ENCODE data around the gene IFNG. TPM values are rescaled to one million over a fixed set of nuclear protein-coding genes. Genes with fewer than 3 reads are reported as not detected.
"Not testable (repeated sequence)": the region's sequence is repeated elsewhere in the genome, so short reads cannot be mapped to it uniquely, and the experiment has no call there.

The IFNG gene
- total RNA-seq, 1 experiment from 2014 or later, result not detected

GRCh38 chr12:68175557-68176061, 16.1 kb upstream of the IFNG start:
- DNase-seq, result no peak
- Histone ChIP-seq H3K4me3 (no peak overlapping the region), H3K9me3 (no peaks in the 10 kb centered on the region), H3K36me3 (no peaks in the 10 kb centered on the region), H3K27me3 (no peaks in the 10 kb centered on the region)

- H3K36me3 ChIP-seq, H3K27me3 ChIP-seq, H3K9me3 ChIP-seq, H3K4me3 ChIP-seq, DNase-seq: not testable (repeated sequence)
Observed at GRCh38 chr12:68174761-68175160, 15.2 kb upstream of the IFNG start.

- H3K27me3 ChIP-seq, result no peaks in the 10 kb centered on the region
- DNase-seq, result no peak
- no peak overlapping the region for H3K4me3 ChIP-seq
- H3K9me3 ChIP-seq, result no peaks in the 10 kb centered on the region
- no peaks in the 10 kb centered on the region for H3K36me3 ChIP-seq
Observed at GRCh38 chr12:68173792-68174191, 14.3 kb upstream of the IFNG start.

- Histone ChIP-seq H3K9me3 (no peaks in the 10 kb centered on the region), H3K36me3 (no peaks in the 10 kb centered on the region), H3K27me3 (no peaks in the 10 kb centered on the region), H3K4me3 (no peak overlapping the region)
- DNase-seq, result no peak
Observed at GRCh38 chr12:68170726-68171125, 11.2 kb upstream of the IFNG start.

- no peaks in the 10 kb centered on the region for H3K36me3 ChIP-seq
- no peak for DNase-seq
- H3K4me3 ChIP-seq, result no peak overlapping the region
- H3K9me3 ChIP-seq, result no peaks in the 10 kb centered on the region
- H3K27me3 ChIP-seq, result no peaks in the 10 kb centered on the region
Observed at GRCh38 chr12:68169213-68169889, 9.8 kb upstream of the IFNG start.

- Histone ChIP-seq H3K27me3 (no peaks in the 10 kb centered on the region), H3K4me3 (no peak overlapping the region), H3K9me3 (no peaks in the 10 kb centered on the region), H3K36me3 (no peaks in the 10 kb centered on the region)
- no peak for DNase-seq
Observed at GRCh38 chr12:68166317-68166831, 6.8 kb upstream of the IFNG start.

GRCh38 chr12:68163560-68164081, 4.1 kb upstream of the IFNG start:
- H3K4me3 ChIP-seq, result no peak overlapping the region
- H3K36me3 ChIP-seq, result no peaks in the 10 kb centered on the region
- H3K9me3 ChIP-seq, result no peaks in the 10 kb centered on the region
- H3K27me3 ChIP-seq, result no peaks in the 10 kb centered on the region; the same call in 1 of the 2 replicates
- DNase-seq, result no peak

- H3K9me3 ChIP-seq, result no peaks in the 10 kb centered on the region
- no peak for DNase-seq
Observed at GRCh38 chr12:68162374-68162773, 2.8 kb upstream of the IFNG start.

GRCh38 chr12:68158432-68158831, 1.1 kb downstream of the IFNG start:
- H3K27me3 ChIP-seq, result no peaks in the 10 kb centered on the region; the same call in 1 of the 2 replicates
- H3K9me3 ChIP-seq, result no peaks in the 10 kb centered on the region
- H3K4me3 ChIP-seq, result no peak overlapping the region
- DNase-seq, result no peak
- no peaks in the 10 kb centered on the region for H3K36me3 ChIP-seq

More at GRCh38 chr12:68162374-68162773, 2.8 kb upstream of the IFNG start:
- Histone ChIP-seq H3K4me3 (no peak overlapping the region), H3K27me3 (no peaks in the 10 kb centered on the region; the same call in 1 of the 2 replicates), H3K36me3 (no peaks in the 10 kb centered on the region)

GRCh38 chr12:68157380-68157779, 2.2 kb downstream of the IFNG start:
- no peaks in the 10 kb centered on the region for H3K36me3 ChIP-seq
- no peak overlapping the region for H3K4me3 ChIP-seq
- no peaks in the 10 kb centered on the region; the same call in 1 of the 2 replicates for H3K27me3 ChIP-seq
- DNase-seq, result no peak
- no peaks in the 10 kb centered on the region for H3K9me3 ChIP-seq

GRCh38 chr12:68156636-68157035, 2.9 kb downstream of the IFNG start:
- Histone ChIP-seq H3K27me3 (no peaks in the 10 kb centered on the region; the same call in 1 of the 2 replicates), H3K36me3 (no peaks in the 10 kb centered on the region), H3K4me3 (no peak overlapping the region), H3K9me3 (no peaks in the 10 kb centered on the region)
- DNase-seq, result no peak

- H3K4me3 ChIP-seq, result no peak overlapping the region
- H3K36me3 ChIP-seq, result no peaks in the 10 kb centered on the region
- H3K27me3 ChIP-seq, result no peaks in the 10 kb centered on the region; the same call in 1 of the 2 replicates
- DNase-seq, result no peak
- H3K9me3 ChIP-seq, result no peaks in the 10 kb centered on the region
Observed at GRCh38 chr12:68154779-68155178, 4.8 kb downstream of the IFNG start.

GRCh38 chr12:68148261-68148951, 11.1 kb downstream of the IFNG start:
- no peak for DNase-seq
- H3K4me3 ChIP-seq, result no peak overlapping the region
- no peaks in the 10 kb centered on the region for H3K9me3 ChIP-seq
- no peaks in the 10 kb centered on the region for H3K36me3 ChIP-seq
- no peaks in the 10 kb centered on the region for H3K27me3 ChIP-seq

GRCh38 chr12:68140556-68140955, 19.0 kb downstream of the IFNG start:
- Histone ChIP-seq H3K4me3 (no peak overlapping the region), H3K9me3 (no peaks in the 10 kb centered on the region), H3K27me3 (no peaks in the 10 kb centered on the region), H3K36me3 (no peaks in the 10 kb centered on the region)
- DNase-seq, result no peak

GRCh38 chr12:68139941-68140340, 19.6 kb downstream of the IFNG start:
- DNase-seq, result no peak
- H3K36me3 ChIP-seq, result no peaks in the 10 kb centered on the region
- no peaks in the 10 kb centered on the region for H3K27me3 ChIP-seq
- no peak overlapping the region for H3K4me3 ChIP-seq
- H3K9me3 ChIP-seq, result no peaks in the 10 kb centered on the region

- DNase-seq, result no peak
- no peaks in the 10 kb centered on the region for H3K27me3 ChIP-seq
- no peak overlapping the region for H3K4me3 ChIP-seq
- no peaks in the 10 kb centered on the region for H3K36me3 ChIP-seq
- no peaks in the 10 kb centered on the region for H3K9me3 ChIP-seq
Observed at GRCh38 chr12:68139001-68139400, 20.5 kb downstream of the IFNG start.

- no peaks in the 10 kb centered on the region for H3K36me3 ChIP-seq
- DNase-seq, result no peak
- H3K4me3 ChIP-seq, result no peak overlapping the region
- H3K27me3 ChIP-seq, result no peaks in the 10 kb centered on the region
- H3K9me3 ChIP-seq, result no peaks in the 10 kb centered on the region
Observed at GRCh38 chr12:68138480-68138879, 21.1 kb downstream of the IFNG start.

All from MG63 (cell line).